Endothelial cell of umbilical vein (primary cell): ENCODE measurements around the gene TAF13.

Source experiments
- EZH2 ChIP-seq: IDR thresholded peaks from 2 replicates; pipeline ENCODE4 v1.6.1; 2012; ENCODE audit warnings: borderline replicate concordance, low read depth, mild to moderate bottlenecking, moderate library complexity, low read length, inconsistent platforms; ENCODE audit not compliant: severe bottlenecking
- FOS ChIP-seq: IDR thresholded peaks from 2 replicates; pipeline ENCODE4 v1.6.1; 2011; ENCODE audit warnings: mild to moderate bottlenecking, low read length, moderate library complexity, borderline replicate concordance; ENCODE audit not compliant: insufficient read depth
- GATA2 ChIP-seq: IDR thresholded peaks from 2 replicates; pipeline ENCODE4 v1.7.0; 2011; ENCODE audit warnings: low read depth, mild to moderate bottlenecking, moderate library complexity, mixed read lengths, low read length; ENCODE audit not compliant: insufficient read length, insufficient read depth
- JUN ChIP-seq: IDR thresholded peaks from 2 replicates; pipeline ENCODE4 v1.6.1; 2011; ENCODE audit warnings: borderline replicate concordance, low read depth; ENCODE audit not compliant: insufficient read length, insufficient read depth
- MAX ChIP-seq: IDR thresholded peaks from 2 replicates; pipeline ENCODE4 v1.6.1; 2011; ENCODE audit not compliant: insufficient read depth, insufficient read length
- MYC ChIP-seq: IDR thresholded peaks from one replicate; pipeline ENCODE4 v1.6.1; 2011; ENCODE audit warnings: mild to moderate bottlenecking, low read depth, low read length
- POLR2A ChIP-seq: IDR thresholded peaks from 2 replicates; pipeline ENCODE4 v1.6.1; 2012; ENCODE audit warnings: low read depth, mild to moderate bottlenecking, control low read depth, low read length
- POLR2AphosphoS5 ChIP-seq: IDR thresholded peaks from 2 replicates; pipeline ENCODE4 v1.6.1; 2012; ENCODE audit warnings: low read depth, mild to moderate bottlenecking, control low read depth, low read length, moderate library complexity; ENCODE audit not compliant: insufficient read depth
- TF ChIP-seq, protein P1 (sequence below), 2 donors: IDR thresholded peaks; 1 replicate in 1 of 2; 2 replicates in 1 of 2; pipeline ENCODE4 v1.5.1; 2011; ENCODE audit warnings: low read length in 2 of 2, mild to moderate bottlenecking in 2 of 2, moderate library complexity in 2 of 2, control low read depth in 1 of 2, inconsistent platforms in 1 of 2, low read depth in 1 of 2; ENCODE audit not compliant: insufficient read depth in 1 of 2; ENCODE audit errors: extremely low read depth in 1 of 2

- TF ChIP-seq, protein P1, sequence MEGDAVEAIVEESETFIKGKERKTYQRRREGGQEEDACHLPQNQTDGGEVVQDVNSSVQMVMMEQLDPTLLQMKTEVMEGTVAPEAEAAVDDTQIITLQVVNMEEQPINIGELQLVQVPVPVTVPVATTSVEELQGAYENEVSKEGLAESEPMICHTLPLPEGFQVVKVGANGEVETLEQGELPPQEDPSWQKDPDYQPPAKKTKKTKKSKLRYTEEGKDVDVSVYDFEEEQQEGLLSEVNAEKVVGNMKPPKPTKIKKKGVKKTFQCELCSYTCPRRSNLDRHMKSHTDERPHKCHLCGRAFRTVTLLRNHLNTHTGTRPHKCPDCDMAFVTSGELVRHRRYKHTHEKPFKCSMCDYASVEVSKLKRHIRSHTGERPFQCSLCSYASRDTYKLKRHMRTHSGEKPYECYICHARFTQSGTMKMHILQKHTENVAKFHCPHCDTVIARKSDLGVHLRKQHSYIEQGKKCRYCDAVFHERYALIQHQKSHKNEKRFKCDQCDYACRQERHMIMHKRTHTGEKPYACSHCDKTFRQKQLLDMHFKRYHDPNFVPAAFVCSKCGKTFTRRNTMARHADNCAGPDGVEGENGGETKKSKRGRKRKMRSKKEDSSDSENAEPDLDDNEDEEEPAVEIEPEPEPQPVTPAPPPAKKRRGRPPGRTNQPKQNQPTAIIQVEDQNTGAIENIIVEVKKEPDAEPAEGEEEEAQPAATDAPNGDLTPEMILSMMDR (IDR thresholded peaks at IDR 0.05; ENCODE audit: extremely low read depth in 1 of 2, insufficient read depth in 1 of 2, low read depth in 1 of 2, low read length in 2 of 2): no peak
- TF ChIP-seq POLR2A: no peak
- no peak for TF ChIP-seq FOS
- no peak for TF ChIP-seq JUN
- TF ChIP-seq MYC: no peak
- TF ChIP-seq EZH2: no peak
- TF ChIP-seq POLR2AphosphoS5: no peak
- TF ChIP-seq GATA2: no peak
- TF ChIP-seq MAX: no peak
These were observed 29.1 kb downstream of the TAF13 start for GRCh38 chr1:109046671-109047070.
